Natural killer cell (primary cell): Measurements from ENCODE around the gene TRAF3IP1. TPM values are rescaled to one million over a fixed set of nuclear protein-coding genes. Genes with fewer than 3 reads are reported as not detected.
A peak's percentile ranks its signal among the peaks of the same experiment; 100 is the strongest.

Source experiments
- ATAC-seq, 3 donors: fragments of 150-1000 bp in 2 of 3; fragments of 200-7000 bp in 1 of 3; cut with Tn5 transposase; 1 replicate in 1 of 3; 2 replicates in 2 of 3; pipeline ENCODE4 v1.10.0; 2021; ENCODE audit warnings: mild to moderate bottlenecking in 2 of 3, moderate library complexity in 2 of 3
- DNase-seq, 2 donors: peaks; one replicate each; pipeline versions ENCODE4 v3.0.0 to v3.0.0-alpha.2; 2013 to 2021; ENCODE audit warnings: mixed read lengths in 1 of 2
- H3K27ac ChIP-seq: one replicate; pipeline ENCODE4 v1.5.1; 2013; ENCODE audit warnings: mild to moderate bottlenecking, low read length
- H3K27me3 ChIP-seq: one replicate; pipeline ENCODE4 v1.6.1; 2013; ENCODE audit warnings: low read length; ENCODE audit not compliant: control insufficient read depth, insufficient read depth
- H3K36me3 ChIP-seq: one replicate; pipeline ENCODE4 v1.6.1; 2013; ENCODE audit warnings: low read length; ENCODE audit not compliant: control insufficient read depth, insufficient read depth
- H3K4me1 ChIP-seq: one replicate; pipeline ENCODE4 v1.6.1; 2013; ENCODE audit warnings: low read length; ENCODE audit not compliant: control insufficient read depth, insufficient read depth
- H3K4me3 ChIP-seq: one replicate; pipeline ENCODE4 v1.5.1; 2013; ENCODE audit warnings: low read length
- H3K9me3 ChIP-seq: one replicate; pipeline ENCODE4 v1.6.1; 2013; ENCODE audit warnings: low read length; ENCODE audit not compliant: control insufficient read depth, insufficient read depth
- H3K27ac Mint-ChIP-seq, 2 donors: one replicate each; pipeline ENCODE4 v1.8.0; 2022; ENCODE audit warnings: mild to moderate bottlenecking in 2 of 2, mixed read lengths in 2 of 2, moderate library complexity in 1 of 2
- H3K27me3 Mint-ChIP-seq, 2 donors: one replicate each; pipeline ENCODE4 v1.8.0; 2022; ENCODE audit warnings: low read depth in 2 of 2, mixed read lengths in 2 of 2
- H3K36me3 Mint-ChIP-seq: one replicate; pipeline ENCODE4 v1.8.0; 2022; ENCODE audit warnings: mixed read lengths
- H3K4me1 Mint-ChIP-seq, 2 donors: one replicate each; pipeline ENCODE4 v1.8.0; 2022; ENCODE audit warnings: mixed read lengths in 2 of 2
- H3K4me3 Mint-ChIP-seq: one replicate; pipeline ENCODE4 v1.8.0; 2022; ENCODE audit warnings: mild to moderate bottlenecking, moderate library complexity, mixed read lengths
- H3K9me3 Mint-ChIP-seq, 2 donors: one replicate each; pipeline ENCODE4 v1.8.0; 2022; ENCODE audit warnings: mixed read lengths in 2 of 2
- CTCF ChIP-seq: fragments of 200-600 bp; IDR thresholded peaks from one replicate; pipeline ENCODE4 v1.8.0; 2022; ENCODE audit warnings: antibody characterized with exemption
- whole genome bisulfite sequencing: methylation state at CpG from one replicate; pipeline ENCODE4 v1.1.7; 2013; ENCODE audit warnings: missing lambda C conversion rate; ENCODE audit not compliant: insufficient coverage; 5-methylcytosine and 5-hydroxymethylcytosine counted together
- intact Hi-C: fragments of 100-400 bp; cut with micrococcal nuclease; formaldehyde crosslinking; loops from one replicate; pipeline ENCODE4 v1.14.2; 2022
- total RNA-seq, 4 donors: library from RNA; stranded (reverse); fragments of 120-200 nt in 1 of 4; gene quantifications; one replicate each; pipeline versions ENCODE4 v1.2.3 to v1.2.4, GENCODE V29; 2013 to 2022

TRAF3IP1 gene
- total RNA-seq, 3 donors from 2014 or later (not counting 1 experiment from before 2014, with no cell fraction given): 9.7 to 11.9 (median 11.3) TPM

GRCh38 chr2:238302087-238302486, 18.2 kb upstream of the TRAF3IP1 start:
- H3K4me3 ChIP-seq: no peak overlapping the region
- H3K27me3 ChIP-seq: no peaks in the 10 kb centered on the region
- H3K9me3 ChIP-seq: no peaks in the 10 kb centered on the region
- TF ChIP-seq CTCF: no peak
- no peak overlapping the region for H3K4me3 Mint-ChIP-seq
- no peak for DNase-seq
- H3K4me1 Mint-ChIP-seq: no peaks in the 10 kb centered on the region
- H3K27ac Mint-ChIP-seq: no peak overlapping the region
- no peak overlapping the region for H3K27ac ChIP-seq
- H3K36me3 Mint-ChIP-seq: no peaks in the 10 kb centered on the region
- H3K9me3 Mint-ChIP-seq: no peaks in the 10 kb centered on the region
- no peaks in the 10 kb centered on the region for H3K27me3 Mint-ChIP-seq
- WGBS: 98% methylated on average over 3 of the region's 3 CpGs
- intact Hi-C loops: no loop called here
- ATAC-seq: no peak
- no peaks in the 10 kb centered on the region for H3K4me1 ChIP-seq
- H3K36me3 ChIP-seq: no peaks in the 10 kb centered on the region

GRCh38 chr2:238302751-238303150, 17.6 kb upstream of the TRAF3IP1 start:
- TF ChIP-seq CTCF: no peak
- Histone ChIP-seq H3K27ac (no peak overlapping the region), H3K36me3 (no peaks in the 10 kb centered on the region), H3K9me3 (no peaks in the 10 kb centered on the region), H3K27me3 (no peaks in the 10 kb centered on the region), H3K4me1 (no peaks in the 10 kb centered on the region), H3K4me3 (no peak overlapping the region)
- Mint-ChIP-seq H3K36me3 (no peaks in the 10 kb centered on the region), H3K4me1 (no peaks in the 10 kb centered on the region), H3K27me3 (no peaks in the 10 kb centered on the region), H3K27ac (no peak overlapping the region), H3K9me3 (no peaks in the 10 kb centered on the region), H3K4me3 (no peak overlapping the region)
- intact Hi-C loops: no loop called here
- DNase-seq: no peak
- no peak for ATAC-seq
- WGBS: 84% methylated on average over 9 of the region's 9 CpGs

GRCh38 chr2:238304116-238304515, 16.2 kb upstream of the TRAF3IP1 start:
- intact Hi-C loops: no loop called here
- H3K4me3 Mint-ChIP-seq: no peak overlapping the region
- no peaks in the 10 kb centered on the region for H3K4me1 Mint-ChIP-seq
- no peaks in the 10 kb centered on the region for H3K36me3 ChIP-seq
- H3K27me3 ChIP-seq: no peaks in the 10 kb centered on the region
- WGBS: 89% methylated on average over 6 of the region's 6 CpGs
- no peaks in the 10 kb centered on the region for H3K9me3 ChIP-seq
- TF ChIP-seq CTCF: no peak
- DNase-seq: no peak
- H3K4me3 ChIP-seq: no peak overlapping the region
- no peaks in the 10 kb centered on the region for H3K4me1 ChIP-seq
- no peak overlapping the region for H3K27ac Mint-ChIP-seq
- no peak for ATAC-seq
- H3K9me3 Mint-ChIP-seq: no peaks in the 10 kb centered on the region
- H3K27ac ChIP-seq: no peak overlapping the region
- no peaks in the 10 kb centered on the region for H3K36me3 Mint-ChIP-seq
- H3K27me3 Mint-ChIP-seq: peaks cover 0 to 2% of the 10 kb centered on the region in 2 donors

- 94% methylated on average over 12 of the region's 12 CpGs for WGBS
Observed at GRCh38 chr2:238305092-238305862, 15.0 kb upstream of the TRAF3IP1 start.

More at GRCh38 chr2:238305092-238305862, 15.0 kb upstream of the TRAF3IP1 start:
- Histone ChIP-seq H3K27me3 (no peaks in the 10 kb centered on the region), H3K4me3 (no peak overlapping the region), H3K4me1 (no peaks in the 10 kb centered on the region), H3K36me3 (no peaks in the 10 kb centered on the region), H3K27ac (no peak overlapping the region), H3K9me3 (no peaks in the 10 kb centered on the region)
- H3K36me3 Mint-ChIP-seq: no peaks in the 10 kb centered on the region
- no peaks in the 10 kb centered on the region for H3K4me1 Mint-ChIP-seq
- H3K27me3 Mint-ChIP-seq: peaks cover 0 to 2% of the 10 kb centered on the region in 2 donors
- H3K27ac Mint-ChIP-seq: no peak overlapping the region
- TF ChIP-seq CTCF: no peak
- ATAC-seq (peak in 1 of 3 donors; percentile 35), DNase-seq (no peak)
- intact Hi-C loops: no loop called here
- H3K4me3 Mint-ChIP-seq: no peak overlapping the region
- H3K9me3 Mint-ChIP-seq: no peaks in the 10 kb centered on the region
